Liver (tissue), 9 donors: ENCODE data around the gene ATF4. TPM values are rescaled to one million over a fixed set of nuclear protein-coding genes. Genes with fewer than 3 reads are reported as not detected.

Experiments
- DNase-seq: peaks from one replicate; pipeline ENCODE4 v3.0.0-alpha.2; 2017; ENCODE audit warnings: low spot score
- H3K27ac ChIP-seq, 2 donors: one replicate each; pipeline ENCODE4 v1.7.0; 2013; ENCODE audit warnings: inconsistent platforms in 2 of 2, low read length in 2 of 2, control low read depth in 1 of 2, low read depth in 1 of 2, mild to moderate bottlenecking in 1 of 2
- H3K27me3 ChIP-seq, 4 donors: one replicate each; pipeline versions ENCODE4 v1.6.1 to v1.7.0; 2013; ENCODE audit warnings: low read length in 3 of 4, inconsistent platforms in 1 of 4, mild to moderate bottlenecking in 1 of 4, moderate library complexity in 1 of 4; ENCODE audit not compliant: control insufficient read depth in 4 of 4, insufficient read depth in 4 of 4
- H3K36me3 ChIP-seq, 4 donors: one replicate each; pipeline versions ENCODE4 v1.6.1 to v1.7.0; 2013; ENCODE audit warnings: low read length in 3 of 4, mild to moderate bottlenecking in 3 of 4, low read depth in 1 of 4, moderate library complexity in 1 of 4; ENCODE audit not compliant: control insufficient read depth in 4 of 4, insufficient read depth in 3 of 4
- H3K4me1 ChIP-seq, 4 donors: one replicate each; pipeline versions ENCODE4 v1.6.1 to v1.7.0; 2013; ENCODE audit warnings: low read length in 3 of 4, mild to moderate bottlenecking in 3 of 4, moderate library complexity in 1 of 4; ENCODE audit not compliant: control insufficient read depth in 4 of 4, insufficient read depth in 4 of 4
- H3K4me3 ChIP-seq, 3 donors: one replicate each; pipeline versions ENCODE4 v1.6.1 to v1.7.0; 2013; ENCODE audit warnings: low read length in 3 of 3, control low read depth in 1 of 3, low read depth in 1 of 3, mild to moderate bottlenecking in 1 of 3
- H3K9ac ChIP-seq, 2 donors: one replicate each; pipeline ENCODE4 v1.7.0; 2013; ENCODE audit warnings: low read length in 2 of 2, mild to moderate bottlenecking in 2 of 2, moderate library complexity in 2 of 2, control low read depth in 1 of 2, low read depth in 1 of 2
- H3K9me3 ChIP-seq, 4 donors: one replicate each; pipeline versions ENCODE4 v1.6.1 to v1.7.0; 2013; ENCODE audit warnings: low read length in 3 of 4; ENCODE audit not compliant: control insufficient read depth in 4 of 4
- ATF3 ChIP-seq: IDR thresholded peaks from 2 replicates; pipeline ENCODE4 v1.6.1; 2016; ENCODE audit warnings: antibody characterized with exemption
- EGR1 ChIP-seq, 2 donors: IDR thresholded peaks; 2 replicates each; pipeline ENCODE4 v1.6.1; 2016 to 2018; ENCODE audit warnings: antibody characterized with exemption in 2 of 2, low read depth in 2 of 2
- FOXA1 ChIP-seq: IDR thresholded peaks from 2 replicates; pipeline ENCODE4 v1.6.1; 2016; ENCODE audit warnings: antibody characterized with exemption
- FOXA2 ChIP-seq: IDR thresholded peaks from 2 replicates; pipeline ENCODE4 v1.6.1; 2016; ENCODE audit warnings: antibody characterized with exemption
- GABPA ChIP-seq, 2 donors: IDR thresholded peaks in 1 of 2; conservative IDR thresholded peaks in 1 of 2; 2 replicates each; pipeline ENCODE4 v1.6.1; 2016; ENCODE audit warnings: antibody characterized with exemption in 2 of 2, mild to moderate bottlenecking in 1 of 2, moderate library complexity in 1 of 2
- HNF4A ChIP-seq, 2 donors: conservative IDR thresholded peaks; 2 replicates each; pipeline ENCODE4 v1.6.1; 2016; ENCODE audit warnings: antibody characterized with exemption in 2 of 2, mild to moderate bottlenecking in 2 of 2
- HNF4G ChIP-seq: IDR thresholded peaks from 2 replicates; pipeline ENCODE4 v1.6.1; 2016; ENCODE audit warnings: antibody characterized with exemption
- JUND ChIP-seq, 2 donors: IDR thresholded peaks; 2 replicates each; pipeline ENCODE4 v1.6.1; 2016; ENCODE audit warnings: antibody characterized with exemption in 2 of 2
- MAX ChIP-seq: IDR thresholded peaks from 2 replicates; pipeline ENCODE4 v1.6.1; 2016; ENCODE audit warnings: antibody characterized with exemption
- NR2F2 ChIP-seq: IDR thresholded peaks from 2 replicates; pipeline ENCODE4 v1.6.1; 2016; ENCODE audit warnings: antibody characterized with exemption
- RAD21 ChIP-seq, 2 donors: IDR thresholded peaks; 2 replicates each; pipeline ENCODE4 v1.6.1; 2016; ENCODE audit warnings: antibody characterized with exemption in 2 of 2, mild to moderate bottlenecking in 2 of 2
- REST ChIP-seq: IDR thresholded peaks from 2 replicates; pipeline ENCODE4 v1.6.1; 2016; ENCODE audit warnings: antibody characterized with exemption, mild to moderate bottlenecking
- RXRA ChIP-seq, 2 donors: IDR thresholded peaks; 2 replicates each; pipeline ENCODE4 v1.6.1; 2017 to 2018; ENCODE audit warnings: antibody characterized with exemption in 2 of 2, mild to moderate bottlenecking in 1 of 2
- SP1 ChIP-seq: IDR thresholded peaks from 2 replicates; pipeline ENCODE4 v1.6.1; 2018; ENCODE audit warnings: antibody characterized with exemption, mild to moderate bottlenecking
- TAF1 ChIP-seq: conservative IDR thresholded peaks from 2 replicates; pipeline ENCODE4 v1.6.1; 2016; ENCODE audit warnings: antibody characterized with exemption, mild to moderate bottlenecking
- YY1 ChIP-seq: IDR thresholded peaks from 2 replicates; pipeline ENCODE4 v1.6.1; 2016; ENCODE audit warnings: antibody characterized with exemption, mild to moderate bottlenecking
- ZBTB33 ChIP-seq: IDR thresholded peaks from 2 replicates; pipeline ENCODE4 v1.6.1; 2016; ENCODE audit warnings: antibody characterized with exemption
- WGBS: extraction: QIAGEN DNeasy Blood & Tissue Kit; methylation state at CpG from one replicate; pipeline ENCODE4 v1.1.7; 2013; 5-methylcytosine and 5-hydroxymethylcytosine counted together
- polyA plus RNA-seq, 2 donors: library from polyadenylated mRNA; stranded (reverse) in 1 of 2; unstranded in 1 of 2; fragments of 200-250 nt in 1 of 2; fragments of >200 nt in 1 of 2; fragmentation: Nextera tagmentation in 1 of 2; extraction: Ambion mirVana in 1 of 2; gene quantifications; one replicate each; pipeline versions ENCODE4 v1.2.1 to v1.2.3, GENCODE V29; 2013 to 2015
- total RNA-seq, 2 donors: library from RNA; depleted of rRNA; stranded (reverse); fragments of >200 nt; gene quantifications; one replicate each; pipeline ENCODE4 v1.2.3, GENCODE V29; 2014
- TF ChIP-seq, protein P1 (sequence below): fragments of 150-350 bp; IDR thresholded peaks from 2 replicates; pipeline ENCODE4 v1.5.1; 2017; ENCODE audit warnings: improper control_type of control experiment, low read depth, low read length; ENCODE audit not compliant: missing input control
- donor health status: healthy.
- donor health status: healthy.
- donor health status: healthy.
- donor health status: healthy.
- donor health status: healthy.

The ATF4 gene
- total and polyA plus RNA-seq, 4 donors, result 112 to 211 (median 169) TPM

DNA sequence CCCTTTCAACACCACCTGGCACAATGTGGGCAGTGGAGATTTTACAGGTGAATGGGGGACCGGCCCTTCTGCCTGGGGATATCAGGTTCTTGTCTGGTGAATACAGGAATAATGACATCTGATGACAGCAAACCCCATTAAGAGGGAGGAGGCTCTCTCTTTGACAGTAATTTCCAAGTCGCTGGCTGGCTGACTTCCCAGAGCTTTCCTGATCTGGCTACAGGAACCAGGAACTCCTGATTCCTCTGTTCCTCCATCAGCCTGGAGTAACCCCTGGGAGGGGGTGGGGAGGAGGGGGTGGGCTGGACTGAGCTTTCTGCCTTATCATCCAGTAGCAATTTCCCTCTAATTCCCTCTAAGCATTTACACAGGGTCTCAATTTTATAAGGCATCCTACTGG, 22.0 kb upstream of the ATF4 start:
- TF ChIP-seq ZBTB33 (no peak), EGR1 (IDR thresholded peaks at IDR 0.05; ENCODE audit: low read depth in 2 of 2) (no peak)
- Histone ChIP-seq H3K4me1 (peaks cover 10 to 18% (median 16%) of the 10 kb centered on the region in 4 donors), H3K27ac (no peak overlapping the region), H3K36me3 (no peaks in the 10 kb centered on the region), H3K9me3 (no peaks in the 10 kb centered on the region), H3K27me3 (no peaks in the 10 kb centered on the region), H3K4me3 (no peak overlapping the region), H3K9ac (no peak overlapping the region)
- WGBS, result 68% methylated on average over 2 of the region's 2 CpGs
- no peak for DNase-seq

DNA sequence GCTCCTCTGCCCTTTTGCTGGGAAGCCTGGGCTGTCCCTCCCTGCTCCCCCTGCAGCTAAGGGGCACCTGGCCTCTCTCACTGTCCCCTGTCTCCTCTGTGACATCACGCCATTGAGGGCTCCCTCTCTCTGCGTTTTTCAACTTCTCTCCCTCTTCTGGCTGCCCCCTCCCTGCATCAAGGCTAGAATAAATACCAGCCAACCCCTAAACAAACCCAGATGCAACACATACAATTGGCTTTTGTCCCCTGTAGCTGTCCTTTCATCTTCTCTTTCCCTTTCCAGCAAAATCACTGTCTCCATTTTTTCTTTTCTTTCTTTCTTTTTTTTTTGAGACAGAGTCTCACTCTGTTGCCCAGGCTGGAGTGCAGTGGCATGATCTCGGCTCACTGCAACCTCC, 21.6 kb upstream of the ATF4 start:
- no peak overlapping the region for H3K9ac ChIP-seq
- H3K9me3 ChIP-seq, result no peaks in the 10 kb centered on the region
- no peaks in the 10 kb centered on the region for H3K36me3 ChIP-seq
- peaks cover 11 to 22% (median 20%) of the 10 kb centered on the region in 4 donors for H3K4me1 ChIP-seq
- H3K27me3 ChIP-seq, result no peaks in the 10 kb centered on the region
- no peak for DNase-seq
- H3K4me3 ChIP-seq, result no peak overlapping the region
- TF ChIP-seq HNF4G, result no peak
- no peak for TF ChIP-seq SP1
- no peak for TF ChIP-seq GABPA (IDR thresholded peaks at IDR 0.05 in 1 of 2, conservative IDR thresholded peaks at IDR 0.05 in 1 of 2)
- no peak for TF ChIP-seq YY1
- no peak for TF ChIP-seq RAD21 (IDR thresholded peaks at IDR 0.05)
- no peak overlapping the region for H3K27ac ChIP-seq
- 68% methylated on average over 3 of the region's 3 CpGs for WGBS

- no peak overlapping the region for H3K27ac ChIP-seq
- H3K36me3 ChIP-seq, result peaks cover 2 to 7% (median 6%) of the 10 kb centered on the region in 4 donors
- no peak overlapping the region for H3K4me3 ChIP-seq
- no peak overlapping the region for H3K9ac ChIP-seq
- DNase-seq, result no peak
- 76% methylated on average over 6 of the region's 6 CpGs for WGBS
- TF ChIP-seq JUND (IDR thresholded peaks at IDR 0.05), result no peak
- TF ChIP-seq MAX, result no peak
- no peak for TF ChIP-seq RXRA (IDR thresholded peaks at IDR 0.05)
- TF ChIP-seq TAF1, result no peak
- TF ChIP-seq NR2F2, result no peak
- TF ChIP-seq FOXA1, result no peak
- TF ChIP-seq REST, result no peak
- no peak for TF ChIP-seq SP1
- no peak for TF ChIP-seq HNF4A (conservative IDR thresholded peaks at IDR 0.05)
- TF ChIP-seq GABPA (IDR thresholded peaks at IDR 0.05 in 1 of 2, conservative IDR thresholded peaks at IDR 0.05 in 1 of 2), result no peak
- no peak for TF ChIP-seq ATF3
- no peak for TF ChIP-seq RAD21 (IDR thresholded peaks at IDR 0.05)
- TF ChIP-seq EGR1 (IDR thresholded peaks at IDR 0.05; ENCODE audit: low read depth in 2 of 2), result no peak
- TF ChIP-seq FOXA2, result no peak
- no peak for TF ChIP-seq ZBTB33
- TF ChIP-seq HNF4G, result no peak
- TF ChIP-seq, protein P1, sequence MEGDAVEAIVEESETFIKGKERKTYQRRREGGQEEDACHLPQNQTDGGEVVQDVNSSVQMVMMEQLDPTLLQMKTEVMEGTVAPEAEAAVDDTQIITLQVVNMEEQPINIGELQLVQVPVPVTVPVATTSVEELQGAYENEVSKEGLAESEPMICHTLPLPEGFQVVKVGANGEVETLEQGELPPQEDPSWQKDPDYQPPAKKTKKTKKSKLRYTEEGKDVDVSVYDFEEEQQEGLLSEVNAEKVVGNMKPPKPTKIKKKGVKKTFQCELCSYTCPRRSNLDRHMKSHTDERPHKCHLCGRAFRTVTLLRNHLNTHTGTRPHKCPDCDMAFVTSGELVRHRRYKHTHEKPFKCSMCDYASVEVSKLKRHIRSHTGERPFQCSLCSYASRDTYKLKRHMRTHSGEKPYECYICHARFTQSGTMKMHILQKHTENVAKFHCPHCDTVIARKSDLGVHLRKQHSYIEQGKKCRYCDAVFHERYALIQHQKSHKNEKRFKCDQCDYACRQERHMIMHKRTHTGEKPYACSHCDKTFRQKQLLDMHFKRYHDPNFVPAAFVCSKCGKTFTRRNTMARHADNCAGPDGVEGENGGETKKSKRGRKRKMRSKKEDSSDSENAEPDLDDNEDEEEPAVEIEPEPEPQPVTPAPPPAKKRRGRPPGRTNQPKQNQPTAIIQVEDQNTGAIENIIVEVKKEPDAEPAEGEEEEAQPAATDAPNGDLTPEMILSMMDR, result no peak
- no peak for TF ChIP-seq YY1
- peaks cover 11 to 26% (median 23%) of the 10 kb centered on the region in 4 donors for H3K4me1 ChIP-seq
- H3K9me3 ChIP-seq, result no peaks in the 10 kb centered on the region
- H3K27me3 ChIP-seq, result no peaks in the 10 kb centered on the region
These were observed 20.3 kb upstream of the ATF4 start for GRCh38 chr22:39500101-39500500.
